ENCODE results near the gene OR4D10. TPM values are rescaled to one million over a fixed set of nuclear protein-coding genes. Genes with fewer than 3 reads are reported as not detected.

OR4D10 gene
- total RNA-seq, 1 donor from 2014 or later: not detected

DNA sequence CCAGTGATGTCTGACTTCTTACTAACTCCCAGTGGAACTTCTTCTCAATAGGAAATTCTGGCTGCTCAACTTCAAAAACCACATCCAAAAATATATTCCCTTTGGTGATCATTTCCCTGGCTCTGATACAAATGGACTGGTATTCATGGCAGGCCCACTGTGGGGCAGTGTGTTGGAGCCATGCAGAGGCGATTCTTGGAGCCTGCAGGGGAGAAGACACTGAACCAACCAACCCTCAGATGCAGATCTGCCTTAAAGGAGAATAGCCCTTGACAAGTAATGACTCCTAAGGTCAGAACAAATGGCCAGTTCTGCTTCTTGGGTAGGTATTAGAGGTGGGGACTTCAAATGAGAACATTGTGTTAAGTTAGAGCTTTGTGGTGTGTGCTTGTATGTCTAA, 50.4 kb downstream of the OR4D10 start:
- Mint-ChIP-seq H3K27ac (ENCODE audit: unreplicated experiment) (no peak overlapping the region), H3K4me3 (ENCODE audit: unreplicated experiment) (no peak overlapping the region), H3K9me3 (ENCODE audit: low read depth) (no peaks in the 10 kb centered on the region), H3K4me1 (ENCODE audit: low read depth) (no peaks in the 10 kb centered on the region), H3K27me3 (ENCODE audit: low read depth) (peaks cover 47% of the 10 kb centered on the region), H3K36me3 (ENCODE audit: low read depth) (no peaks in the 10 kb centered on the region)
- DNase-seq (ENCODE audit: low spot score): no peak
- TF ChIP-seq, protein P1, sequence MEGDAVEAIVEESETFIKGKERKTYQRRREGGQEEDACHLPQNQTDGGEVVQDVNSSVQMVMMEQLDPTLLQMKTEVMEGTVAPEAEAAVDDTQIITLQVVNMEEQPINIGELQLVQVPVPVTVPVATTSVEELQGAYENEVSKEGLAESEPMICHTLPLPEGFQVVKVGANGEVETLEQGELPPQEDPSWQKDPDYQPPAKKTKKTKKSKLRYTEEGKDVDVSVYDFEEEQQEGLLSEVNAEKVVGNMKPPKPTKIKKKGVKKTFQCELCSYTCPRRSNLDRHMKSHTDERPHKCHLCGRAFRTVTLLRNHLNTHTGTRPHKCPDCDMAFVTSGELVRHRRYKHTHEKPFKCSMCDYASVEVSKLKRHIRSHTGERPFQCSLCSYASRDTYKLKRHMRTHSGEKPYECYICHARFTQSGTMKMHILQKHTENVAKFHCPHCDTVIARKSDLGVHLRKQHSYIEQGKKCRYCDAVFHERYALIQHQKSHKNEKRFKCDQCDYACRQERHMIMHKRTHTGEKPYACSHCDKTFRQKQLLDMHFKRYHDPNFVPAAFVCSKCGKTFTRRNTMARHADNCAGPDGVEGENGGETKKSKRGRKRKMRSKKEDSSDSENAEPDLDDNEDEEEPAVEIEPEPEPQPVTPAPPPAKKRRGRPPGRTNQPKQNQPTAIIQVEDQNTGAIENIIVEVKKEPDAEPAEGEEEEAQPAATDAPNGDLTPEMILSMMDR (IDR thresholded peaks at IDR 0.05): no peak

- H3K4me3 Mint-ChIP-seq (ENCODE audit: unreplicated experiment): no peak overlapping the region
- no peaks in the 10 kb centered on the region for H3K4me1 Mint-ChIP-seq (ENCODE audit: low read depth)
- no peak for DNase-seq (ENCODE audit: low spot score)
- no peaks in the 10 kb centered on the region for H3K36me3 Mint-ChIP-seq (ENCODE audit: low read depth)
- H3K27ac Mint-ChIP-seq (ENCODE audit: unreplicated experiment): no peak overlapping the region
- H3K27me3 Mint-ChIP-seq (ENCODE audit: low read depth): peaks cover 36% of the 10 kb centered on the region
- no peaks in the 10 kb centered on the region for H3K9me3 Mint-ChIP-seq (ENCODE audit: low read depth)
- TF ChIP-seq, protein P1 (IDR thresholded peaks at IDR 0.05): no peak
Measured at GRCh38 chr11:59528711-59529110, 55.6 kb downstream of the OR4D10 start.

Other genes with a start within 250 kb of the OR4D10 start
- not detected in 3 replicates for gene OR5AN1, start 114.4 kb upstream of the OR4D10 start, total RNA-seq
- gene OR5A2, start 46.9 kb upstream of the OR4D10 start, total RNA-seq: not detected in 3 replicates
- gene OR5A1, start 36.8 kb upstream of the OR4D10 start, total RNA-seq: not detected in 3 replicates
- gene OR4D6, start 16.4 kb upstream of the OR4D10 start, total RNA-seq: not detected in 3 replicates
- gene OR4D11, start 30.3 kb downstream of the OR4D10 start, total RNA-seq: not detected in 3 replicates
- gene OR4D9, start 38.2 kb downstream of the OR4D10 start, total RNA-seq: not detected in 3 replicates
- 47.3 to 48.4 TPM (median 47.6 TPM) in 3 replicates for gene OSBP, start 142.5 kb downstream of the OR4D10 start, total RNA-seq
- 24.5 to 30.4 TPM (median 28.8 TPM) in 3 replicates for gene PATL1, start 195.7 kb downstream of the OR4D10 start, total RNA-seq
- not detected in 3 replicates for gene OR10V1, start 240.5 kb downstream of the OR4D10 start, total RNA-seq

All from chondrocyte (in vitro differentiated cells).